K562 (cell line): ENCODE measurements around the gene LTK. TPM values are rescaled to one million over a fixed set of nuclear protein-coding genes. Genes with fewer than 3 reads are reported as not detected.
A peak's percentile ranks its signal among the peaks of the same experiment; 100 is the strongest.

Experiments
- CEBPZ ChIP-seq: fragments of 150-350 bp; IDR thresholded peaks from 2 replicates; pipeline ENCODE4 v1.6.1; 2014; ENCODE audit warnings: low read depth, mild to moderate bottlenecking, low read length, borderline replicate concordance
- ELK1 ChIP-seq: sonication (generic); formaldehyde crosslinking; IDR thresholded peaks from 2 replicates; pipeline ENCODE4 v1.8.1; 2022; ENCODE audit warnings: missing genetic modification reagents
- NFIX ChIP-seq: fragments of 250-450 bp; sonication (Bioruptor Pico); IDR thresholded peaks from 2 replicates; pipeline ENCODE4 v1.4.0; 2020; ENCODE audit warnings: low read depth, mild to moderate bottlenecking, moderate library complexity
- PHB2 ChIP-seq: fragments of 450-650 bp; IDR thresholded peaks from 2 replicates; pipeline ENCODE4 v1.6.1; 2017; ENCODE audit warnings: low read depth
- STAT6 ChIP-seq: sonication (generic); formaldehyde crosslinking; IDR thresholded peaks from 2 replicates; pipeline ENCODE4 v1.8.1; 2023; ENCODE audit warnings: mild to moderate bottlenecking, missing genetic modification reagents
- TRIM24 ChIP-seq, 2 experiments: fragments of 450-650 bp; IDR thresholded peaks; 2 replicates each; pipeline ENCODE4 v1.6.1; 2016
- ZNF134 ChIP-seq: fragments of 250-450 bp; sonication (Bioruptor Pico); conservative IDR thresholded peaks from 2 replicates; pipeline ENCODE4 v1.4.0; 2020
- ZNF146 ChIP-seq: IDR thresholded peaks from one replicate; pipeline ENCODE4 v1.6.1; 2018; ENCODE audit warnings: missing compliant biosample characterization; ENCODE audit not compliant: unreplicated experiment
- ZNF239 ChIP-seq: fragments of 250-450 bp; sonication (Bioruptor Pico); IDR thresholded peaks from 2 replicates; pipeline ENCODE4 v1.4.0; 2020; ENCODE audit warnings: mild to moderate bottlenecking
- ZNF445 ChIP-seq: fragments of 250-450 bp; sonication (Bioruptor Pico); IDR thresholded peaks from 2 replicates; pipeline ENCODE4 v1.4.0; 2020; ENCODE audit warnings: low read depth, mild to moderate bottlenecking, moderate library complexity
- ZNF561 ChIP-seq: fragments of 450-650 bp; formaldehyde crosslinking; conservative IDR thresholded peaks from 2 replicates; pipeline ENCODE4 v1.4.0; 2020; ENCODE audit warnings: mild to moderate bottlenecking, moderate library complexity
- ZNF644 ChIP-seq: fragments of 200-800 bp; sonication (Bioruptor generic); IDR thresholded peaks from 2 replicates; pipeline ENCODE4 v1.6.1; 2016; ENCODE audit warnings: low read depth, missing genetic modification characterization, missing compliant biosample characterization
- ZNF785 ChIP-seq: fragments of 250-450 bp; sonication (Bioruptor Pico); IDR thresholded peaks from 2 replicates; pipeline ENCODE4 v1.4.0; 2020; ENCODE audit warnings: mild to moderate bottlenecking
- polyA plus RNA-seq, 8 experiments: library from polyadenylated mRNA; depleted of rRNA in 4 of 8; stranded (reverse) in 5 of 8; unstranded in 3 of 8; fragments of >200 nt; fragmentation: Nextera tagmentation in 2 of 8; fragmentation: Illumina TruSeq in 1 of 8; extraction: Ambion mirVana in 2 of 8; extraction: Trizol in 1 of 8; gene quantifications; 2 replicates each; pipeline versions ENCODE4 v1.2.1 to v1.2.3, GENCODE V29; 2011 to 2014; ENCODE audit warnings: inconsistent platforms in 1 of 8, missing spikeins in 1 of 8
- total RNA-seq, 7 experiments: library from RNA; depleted of rRNA in 6 of 7; stranded (reverse); fragments of >200 nt in 6 of 7; fragmentation: Illumina TruSeq in 2 of 7; extraction: Trizol in 2 of 7; gene quantifications; 2 replicates each; pipeline versions ENCODE4 v1.2.1 to v1.2.3, GENCODE V29; 2011 to 2021; ENCODE audit warnings: low replicate concordance in 1 of 7

The LTK gene
- total and polyA plus RNA-seq, 9 of the 15 experiments (the other 6 are each of a cell fraction or from before 2014, with no cell fraction given), result 0.25 to 4.4 (median 1.8) TPM

GRCh38 chr15:41495736-41496599 lies 17.7 kb downstream of the LTK start (continued):
- no peak for TF ChIP-seq ZNF785 (CRISPR knock-in tag)
- TF ChIP-seq ZNF239 (CRISPR knock-in tag), result no peak
- TF ChIP-seq ELK1 (CRISPR knock-in tag), result no peak
- no peak; a peak in 1 of 4 replicates for TF ChIP-seq TRIM24 (IDR thresholded peaks at IDR 0.05)
- no peak for TF ChIP-seq PHB2
- no peak for TF ChIP-seq CEBPZ
- 0 out of 2 replicates have a peak, but pooled peaks have one; percentile 64 for TF ChIP-seq STAT6 (CRISPR knock-in tag)
- TF ChIP-seq ZNF561 (CRISPR knock-in tag), result no peak
- TF ChIP-seq ZNF644 (tag), result no peak
- TF ChIP-seq NFIX (CRISPR knock-in tag), result no peak
- no peak for TF ChIP-seq ZNF146 (CRISPR knock-in tag)
- TF ChIP-seq ZNF134 (CRISPR knock-in tag), result no peak
- TF ChIP-seq ZNF445 (CRISPR knock-in tag), result no peak
